Measurements from ENCODE around the gene ATAD2B.

DNA sequence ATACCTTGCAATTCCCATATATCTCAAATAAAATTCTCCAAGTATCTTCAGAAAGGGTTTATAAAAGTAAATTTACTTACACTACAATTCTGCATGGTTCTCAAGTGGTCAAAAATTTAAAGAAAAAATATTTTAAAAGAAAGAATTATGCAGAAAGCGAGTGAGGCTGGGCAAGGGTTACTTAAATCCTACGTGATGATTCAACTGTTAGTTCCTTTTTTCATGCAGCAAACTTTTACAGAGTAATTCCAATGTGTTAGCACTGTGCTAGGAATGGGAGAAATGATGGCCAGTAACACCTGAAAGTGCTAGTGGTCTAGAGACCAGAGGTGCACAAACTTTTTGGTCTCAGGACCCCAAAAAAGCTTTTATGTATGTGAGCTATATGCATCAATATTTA is 133.4 kb downstream of the ATAD2B start:
- TF ChIP-seq, protein P1, sequence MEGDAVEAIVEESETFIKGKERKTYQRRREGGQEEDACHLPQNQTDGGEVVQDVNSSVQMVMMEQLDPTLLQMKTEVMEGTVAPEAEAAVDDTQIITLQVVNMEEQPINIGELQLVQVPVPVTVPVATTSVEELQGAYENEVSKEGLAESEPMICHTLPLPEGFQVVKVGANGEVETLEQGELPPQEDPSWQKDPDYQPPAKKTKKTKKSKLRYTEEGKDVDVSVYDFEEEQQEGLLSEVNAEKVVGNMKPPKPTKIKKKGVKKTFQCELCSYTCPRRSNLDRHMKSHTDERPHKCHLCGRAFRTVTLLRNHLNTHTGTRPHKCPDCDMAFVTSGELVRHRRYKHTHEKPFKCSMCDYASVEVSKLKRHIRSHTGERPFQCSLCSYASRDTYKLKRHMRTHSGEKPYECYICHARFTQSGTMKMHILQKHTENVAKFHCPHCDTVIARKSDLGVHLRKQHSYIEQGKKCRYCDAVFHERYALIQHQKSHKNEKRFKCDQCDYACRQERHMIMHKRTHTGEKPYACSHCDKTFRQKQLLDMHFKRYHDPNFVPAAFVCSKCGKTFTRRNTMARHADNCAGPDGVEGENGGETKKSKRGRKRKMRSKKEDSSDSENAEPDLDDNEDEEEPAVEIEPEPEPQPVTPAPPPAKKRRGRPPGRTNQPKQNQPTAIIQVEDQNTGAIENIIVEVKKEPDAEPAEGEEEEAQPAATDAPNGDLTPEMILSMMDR (IDR thresholded peaks at IDR 0.05; ENCODE audit: low read depth, low read length) = no peak
- no peak for TF ChIP-seq EZH2phosphoT487 (IDR thresholded peaks at IDR 0.05; ENCODE audit: low read depth)
